ENCODE data around the gene LYZL1.

DNA sequence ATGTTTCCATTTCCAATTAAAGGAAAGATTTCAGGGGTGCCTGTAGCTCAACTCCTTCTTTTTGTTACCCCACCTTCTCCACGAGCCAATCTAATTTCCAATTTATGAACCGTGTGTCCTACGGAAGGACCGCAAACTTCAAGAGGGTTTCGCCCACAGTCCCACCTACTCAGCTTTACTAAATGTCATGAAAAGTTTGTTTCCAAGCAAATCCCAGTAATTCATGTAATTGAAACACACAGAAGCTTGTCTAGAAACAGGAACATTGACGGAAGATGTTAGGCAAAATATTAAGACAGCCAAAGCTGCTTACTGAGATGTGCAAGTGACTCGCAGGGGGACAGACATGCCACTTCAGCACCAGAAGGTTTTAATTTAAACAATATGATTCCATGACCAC is 32.9 kb upstream of the LYZL1 start:
- TF ChIP-seq ARNTL (CRISPR knock-in tag; IDR thresholded peaks at IDR 0.05; ENCODE audit: borderline replicate concordance, low read depth) (no peak), TCF4 (CRISPR knock-in tag; IDR thresholded peaks at IDR 0.05; ENCODE audit: borderline replicate concordance) (no peak), ISL1 (CRISPR knock-in tag; IDR thresholded peaks at IDR 0.05) (no peak), PPARA (CRISPR knock-in tag; IDR thresholded peaks at IDR 0.05; ENCODE audit: borderline replicate concordance) (no peak), ZC3H10 (CRISPR knock-in tag; IDR thresholded peaks at IDR 0.05) (no peak), RARB (CRISPR knock-in tag; IDR thresholded peaks at IDR 0.05) (no peak)
- TF ChIP-seq, protein P1, sequence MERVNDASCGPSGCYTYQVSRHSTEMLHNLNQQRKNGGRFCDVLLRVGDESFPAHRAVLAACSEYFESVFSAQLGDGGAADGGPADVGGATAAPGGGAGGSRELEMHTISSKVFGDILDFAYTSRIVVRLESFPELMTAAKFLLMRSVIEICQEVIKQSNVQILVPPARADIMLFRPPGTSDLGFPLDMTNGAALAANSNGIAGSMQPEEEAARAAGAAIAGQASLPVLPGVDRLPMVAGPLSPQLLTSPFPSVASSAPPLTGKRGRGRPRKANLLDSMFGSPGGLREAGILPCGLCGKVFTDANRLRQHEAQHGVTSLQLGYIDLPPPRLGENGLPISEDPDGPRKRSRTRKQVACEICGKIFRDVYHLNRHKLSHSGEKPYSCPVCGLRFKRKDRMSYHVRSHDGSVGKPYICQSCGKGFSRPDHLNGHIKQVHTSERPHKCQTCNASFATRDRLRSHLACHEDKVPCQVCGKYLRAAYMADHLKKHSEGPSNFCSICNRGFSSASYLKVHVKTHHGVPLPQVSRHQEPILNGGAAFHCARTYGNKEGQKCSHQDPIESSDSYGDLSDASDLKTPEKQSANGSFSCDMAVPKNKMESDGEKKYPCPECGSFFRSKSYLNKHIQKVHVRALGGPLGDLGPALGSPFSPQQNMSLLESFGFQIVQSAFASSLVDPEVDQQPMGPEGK (CRISPR knock-in tag; IDR thresholded peaks at IDR 0.05; ENCODE audit: borderline replicate concordance): no peak

Data from SK-N-SH treated with all-trans-retinoic acid at 6 μM for 48 hours (cell line).